NOMO-1 treated with DMSO at 0.1 percent for 48 hours (cell line): ENCODE data around the gene ABCC12.

ENCODE experiments used
- DNase-seq: peaks from one replicate; lab custom pipeline; 2025; ENCODE audit not compliant: unreplicated experiment; lab: John Stamatoyannopoulos, UW

ABCC12 gene

GRCh38 chr16:48133455-48134211, 22.2 kb downstream of the ABCC12 start:
- DNase-seq: no peak

GRCh38 chr16:48132696-48133095, 23.1 kb downstream of the ABCC12 start:
- DNase-seq: no peak

- DNase-seq: no peak
Observed at GRCh38 chr16:48131201-48131935, 24.4 kb downstream of the ABCC12 start.

- no peak for DNase-seq
Observed at GRCh38 chr16:48129926-48130325, 25.9 kb downstream of the ABCC12 start.

GRCh38 chr16:48128769-48129168, 27.0 kb downstream of the ABCC12 start:
- no peak for DNase-seq

- DNase-seq: no peak
Observed at GRCh38 chr16:48126801-48127644, 28.8 kb downstream of the ABCC12 start.

- no peak for DNase-seq
Observed at GRCh38 chr16:48125888-48126287, 29.9 kb downstream of the ABCC12 start.

- DNase-seq: no peak
Observed at GRCh38 chr16:48124266-48124665, 31.5 kb downstream of the ABCC12 start.

GRCh38 chr16:48123104-48123788, 32.5 kb downstream of the ABCC12 start:
- no peak for DNase-seq

GRCh38 chr16:48121276-48121675, 34.5 kb downstream of the ABCC12 start:
- DNase-seq: no peak

GRCh38 chr16:48118841-48119240, 37.0 kb downstream of the ABCC12 start:
- no peak for DNase-seq

- peak; percentile 31 for DNase-seq
Observed at GRCh38 chr16:48117217-48118105, 38.3 kb downstream of the ABCC12 start.

- DNase-seq: no peak
Observed at GRCh38 chr16:48115299-48115698, 40.5 kb downstream of the ABCC12 start.

- DNase-seq: no peak
Observed at GRCh38 chr16:48114410-48114809, 41.4 kb downstream of the ABCC12 start.

- DNase-seq: no peak
Observed at GRCh38 chr16:48113471-48113870, 42.3 kb downstream of the ABCC12 start.

GRCh38 chr16:48113001-48113400, 42.8 kb downstream of the ABCC12 start:
- no peak for DNase-seq

- DNase-seq: no peak
Observed at GRCh38 chr16:48112600-48112999, 43.2 kb downstream of the ABCC12 start.

- peak; percentile 54 for DNase-seq
Observed at GRCh38 chr16:48110982-48111381, 44.8 kb downstream of the ABCC12 start.

GRCh38 chr16:48110000-48110399, 45.8 kb downstream of the ABCC12 start:
- DNase-seq: no peak

- no peak for DNase-seq
Observed at GRCh38 chr16:48109475-48109874, 46.3 kb downstream of the ABCC12 start.
